EL (cell line): Measurements from ENCODE around the gene KRT15.
"Not testable (repeated sequence)": the region's sequence is repeated elsewhere in the genome, so short reads cannot be mapped to it uniquely, and the experiment has no call there.

Experiments
- DNase-seq: peaks from one replicate; pipeline ENCODE4 v3.0.0-alpha.2; 2016

The KRT15 gene

DNA sequence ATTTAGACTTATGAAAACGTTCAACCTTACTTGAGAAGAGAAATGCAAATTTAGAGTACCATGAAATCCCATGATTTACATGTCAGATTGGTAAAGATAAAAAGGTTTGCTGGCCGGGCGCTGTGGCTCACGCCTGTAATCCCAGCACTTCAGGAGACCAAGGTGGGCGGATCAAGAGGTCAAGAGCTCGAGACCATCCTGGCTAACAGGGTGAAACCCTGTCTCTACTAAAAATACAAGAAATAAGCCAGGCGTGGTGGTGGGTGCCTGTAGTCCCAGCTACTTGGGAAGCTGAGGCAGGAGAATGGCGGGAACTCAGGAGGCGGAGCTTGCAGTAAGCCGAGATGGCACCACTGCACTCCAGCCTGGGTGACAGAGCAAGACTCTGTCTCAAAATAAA lies 24.1 kb upstream of the KRT15 start:
- DNase-seq = not testable (repeated sequence)

DNA sequence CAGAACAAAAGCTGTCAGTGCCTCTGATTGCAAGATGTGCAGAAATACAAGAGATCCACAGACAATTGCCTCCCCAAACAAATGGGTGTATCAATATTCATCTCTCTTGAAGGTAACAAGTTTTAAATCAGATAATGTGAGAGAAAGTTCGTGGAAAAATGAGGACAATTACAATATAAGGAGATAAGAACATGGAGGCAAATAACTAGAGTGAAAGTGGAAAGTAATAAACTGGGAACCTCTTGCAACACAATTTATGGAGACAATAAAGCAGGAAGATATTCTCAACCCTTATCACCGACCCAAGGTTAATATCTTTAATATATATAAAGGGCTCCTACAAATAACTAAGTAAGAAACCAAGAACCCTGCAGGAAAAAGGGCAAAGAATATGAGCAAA lies 23.7 kb upstream of the KRT15 start:
- no peak for DNase-seq

DNA sequence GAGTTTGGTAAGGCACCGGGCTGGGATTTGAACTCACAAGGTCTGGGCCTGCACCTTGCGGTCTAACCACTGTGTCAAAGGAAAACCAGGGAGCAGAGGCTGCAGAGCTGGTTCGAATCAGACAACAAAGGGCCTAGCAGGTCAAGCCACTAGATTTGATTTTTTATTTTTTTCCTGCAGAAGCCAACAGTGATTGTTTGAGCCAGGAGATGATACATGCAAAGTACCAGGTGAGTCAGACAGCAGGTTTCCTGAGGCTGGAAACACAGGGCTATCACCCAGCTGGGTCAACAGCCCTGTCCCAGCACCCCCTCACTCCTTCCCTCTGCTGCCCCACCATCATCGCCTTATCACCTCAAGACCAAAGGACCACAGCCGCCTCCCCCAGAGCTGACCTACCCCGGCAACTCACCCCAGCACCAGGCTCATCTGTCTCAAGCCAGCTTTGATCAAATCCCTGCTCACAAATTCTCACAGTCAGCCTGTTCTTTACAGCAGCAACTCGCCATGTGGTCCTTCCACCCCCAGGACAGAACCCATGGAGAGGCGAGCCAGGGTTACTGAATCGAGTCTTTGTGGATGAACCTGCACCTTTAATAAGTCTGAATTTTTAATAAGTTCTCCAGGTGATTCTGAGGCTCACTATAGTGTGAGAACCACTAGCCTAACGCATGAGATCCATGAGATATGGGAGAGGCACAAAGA lies 22.4 kb upstream of the KRT15 start:
- DNase-seq = no peak

DNA sequence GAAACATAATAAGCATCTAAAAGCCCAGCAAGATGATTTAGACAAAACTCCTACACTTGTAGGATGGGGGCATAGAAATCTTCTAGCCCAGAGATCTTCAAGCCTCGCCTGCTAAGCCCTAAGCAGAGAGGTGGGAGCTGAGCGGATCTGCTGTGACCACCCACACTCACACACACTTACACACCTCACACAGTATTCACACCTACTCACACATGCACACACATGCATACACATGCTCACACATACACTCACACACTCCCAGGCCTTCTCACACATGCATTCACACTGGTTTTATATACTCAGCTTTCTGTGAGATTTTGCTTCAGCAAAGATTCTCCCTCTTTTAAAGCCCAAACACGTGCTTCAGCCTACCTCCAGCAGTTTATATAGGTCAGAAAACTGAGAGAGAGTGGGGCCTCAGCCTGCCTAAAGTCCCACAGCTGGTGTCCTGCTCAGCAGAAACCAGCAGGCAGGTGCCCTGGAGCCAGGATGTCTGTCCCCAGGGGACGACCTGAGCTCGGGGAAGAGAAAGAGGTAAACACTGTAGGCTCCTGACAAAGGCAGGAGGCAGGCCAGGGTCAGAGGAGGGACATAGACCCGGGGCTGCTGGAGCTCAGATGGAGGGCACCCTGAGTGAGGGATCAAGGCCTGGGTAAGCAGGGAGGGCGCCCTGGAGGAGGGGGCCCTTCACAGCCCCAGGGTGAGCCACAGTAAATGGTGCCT lies 21.4 kb upstream of the KRT15 start:
- DNase-seq = no peak

DNA sequence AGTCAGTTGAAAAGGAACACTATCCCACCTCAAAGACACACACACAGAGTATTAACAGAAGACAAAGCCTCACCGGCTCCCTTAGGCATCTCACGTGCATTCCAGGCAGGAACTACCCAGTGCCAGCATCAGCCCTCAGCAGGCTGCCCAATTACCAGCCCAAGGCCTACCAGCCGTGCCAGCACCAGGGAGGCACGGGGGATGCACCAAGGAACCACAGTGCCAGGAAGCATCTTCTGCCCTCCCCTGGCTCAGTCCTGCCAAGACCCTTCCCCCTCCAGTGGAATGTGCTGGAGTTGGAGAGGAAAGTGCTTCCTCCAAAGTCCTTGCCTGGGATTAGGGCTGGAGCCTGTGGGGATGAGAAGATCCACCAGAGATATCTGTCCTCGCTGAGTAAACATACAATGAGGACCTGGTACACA lies 20.4 kb upstream of the KRT15 start:
- no peak for DNase-seq

DNA sequence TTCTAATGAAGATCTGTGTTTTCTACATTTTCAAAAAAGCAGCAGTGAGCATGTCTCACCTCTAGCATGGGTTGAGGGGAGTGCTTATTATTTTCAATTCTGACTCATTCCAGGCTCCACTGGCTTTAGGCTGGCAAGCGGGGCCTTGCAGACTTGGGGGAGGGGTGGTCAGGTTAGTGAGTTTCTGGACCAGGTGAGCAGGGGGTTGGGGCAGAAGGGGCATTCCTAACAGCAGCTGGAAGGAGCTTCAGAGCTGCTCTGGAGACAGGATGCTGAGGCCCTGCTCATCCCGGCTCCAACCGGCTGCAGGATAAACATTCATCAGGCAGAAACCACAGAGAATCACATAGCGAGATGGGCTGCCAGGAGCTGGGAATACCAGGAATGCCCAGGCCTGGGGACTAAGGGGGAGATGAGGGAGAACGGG lies 19.9 kb upstream of the KRT15 start:
- DNase-seq = peak; percentile 70

DNA sequence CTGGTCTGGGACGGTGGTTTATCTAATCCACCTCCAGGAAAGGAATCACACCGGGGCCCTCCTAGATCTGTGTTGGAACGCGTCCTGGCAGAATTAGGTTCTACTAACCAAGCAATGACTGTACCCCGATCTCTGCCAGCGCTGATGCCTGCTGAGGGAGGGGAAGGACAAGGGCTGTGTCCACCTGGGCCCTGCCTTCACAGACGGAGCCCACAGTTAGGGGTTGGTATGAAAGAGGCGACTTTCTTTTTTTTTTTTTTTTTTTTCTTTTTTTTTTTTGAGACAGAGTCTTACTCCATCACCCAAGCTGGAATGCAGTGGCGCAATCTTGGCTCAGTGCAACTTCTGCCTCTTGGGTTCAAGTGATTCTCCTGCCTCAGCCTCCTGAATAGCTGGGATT lies 19.3 kb upstream of the KRT15 start:
- DNase-seq = peak; percentile 41

DNA sequence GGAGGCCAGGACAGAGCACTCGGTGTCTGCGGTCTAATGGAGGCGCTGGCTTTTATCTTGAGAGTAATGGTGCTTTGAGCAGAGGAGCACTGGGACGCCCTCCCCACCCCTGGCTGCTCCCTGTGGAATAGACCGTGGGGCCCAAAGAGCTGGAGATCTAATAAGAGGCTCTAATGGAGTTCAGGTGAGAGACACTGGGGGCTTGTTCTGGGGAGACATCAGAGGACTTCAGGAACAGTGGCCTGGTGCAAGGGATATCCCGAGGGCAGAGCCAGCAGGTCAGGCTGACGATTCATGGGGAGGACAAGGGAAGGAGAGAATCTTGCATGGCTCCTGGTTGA lies 18.9 kb upstream of the KRT15 start:
- no peak for DNase-seq

DNA sequence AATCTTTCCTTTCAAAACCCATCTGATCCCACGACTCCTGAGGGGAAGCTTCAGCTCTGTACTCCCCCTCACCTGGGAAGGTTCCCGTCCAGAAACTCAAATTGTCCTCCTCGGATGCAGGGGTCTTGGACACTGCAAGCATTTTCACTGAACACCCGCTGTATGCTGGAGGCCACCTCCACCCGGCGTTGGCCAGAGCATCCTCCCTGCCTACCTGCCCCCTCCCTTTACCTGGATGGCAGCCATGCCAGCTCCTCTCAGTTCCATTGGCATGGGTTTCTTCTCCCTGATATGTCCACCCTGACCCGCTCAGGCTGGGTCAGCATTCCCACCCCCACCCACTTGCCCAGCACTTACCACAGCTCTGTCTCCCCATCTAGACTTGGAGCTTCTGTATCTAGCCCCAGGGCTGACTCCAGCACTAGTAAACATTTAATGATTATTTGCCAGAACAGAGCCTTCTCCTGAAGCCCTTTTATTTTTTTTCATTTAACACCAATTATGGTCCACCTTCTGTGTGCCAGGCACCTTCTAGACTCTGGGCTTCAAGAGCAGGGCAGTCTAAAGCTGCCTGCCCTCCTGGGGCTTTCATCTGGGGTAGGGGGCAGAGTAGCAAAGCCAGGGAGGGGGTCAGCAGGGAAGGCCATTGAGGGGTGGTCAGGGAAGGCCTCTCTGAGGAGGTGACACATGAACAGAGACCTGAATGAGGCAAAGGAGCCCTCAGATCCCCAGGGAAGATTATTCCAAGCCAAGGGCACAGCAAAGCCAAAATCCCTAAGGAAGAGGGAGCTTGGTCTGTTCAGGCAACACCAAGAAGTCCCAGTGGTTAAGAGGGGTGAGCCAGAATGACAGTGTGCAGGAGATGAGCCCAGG lies 18.3 kb upstream of the KRT15 start:
- DNase-seq = no peak

DNA sequence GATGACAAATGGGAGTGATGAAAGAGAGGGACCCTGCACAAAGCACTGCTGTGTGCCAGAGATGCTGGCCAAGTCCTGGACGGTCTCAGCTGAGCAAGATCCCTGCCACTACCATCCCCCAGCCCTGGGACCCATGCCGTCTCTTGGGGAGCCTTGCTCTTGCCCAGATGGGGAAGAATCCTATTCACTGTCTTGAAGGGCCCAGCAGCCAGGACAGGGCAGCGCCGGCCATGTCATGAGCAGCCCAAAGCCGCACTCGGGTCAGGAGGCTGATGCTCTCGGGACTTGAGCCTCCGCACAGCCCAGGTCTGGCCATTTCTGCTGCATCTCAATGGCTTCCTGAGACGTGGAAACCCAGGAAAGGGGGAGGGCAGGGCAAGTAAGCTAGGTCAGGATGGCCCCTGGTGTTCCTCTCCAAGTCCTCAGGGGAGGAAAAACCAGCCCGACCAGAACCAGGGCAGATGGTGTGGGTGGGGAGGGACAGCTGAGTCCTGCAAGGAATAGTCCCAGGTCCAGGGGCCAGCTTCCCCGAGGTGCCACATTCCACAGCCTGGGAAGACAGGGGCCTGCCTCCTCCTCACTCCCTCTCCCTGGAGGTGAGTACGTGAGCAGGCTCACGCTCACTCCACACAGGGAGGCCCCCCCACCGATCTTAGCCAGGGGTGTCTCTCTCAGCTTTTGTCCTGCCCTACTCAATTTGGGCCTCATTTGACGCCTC lies 17.2 kb upstream of the KRT15 start:
- no peak for DNase-seq

DNA sequence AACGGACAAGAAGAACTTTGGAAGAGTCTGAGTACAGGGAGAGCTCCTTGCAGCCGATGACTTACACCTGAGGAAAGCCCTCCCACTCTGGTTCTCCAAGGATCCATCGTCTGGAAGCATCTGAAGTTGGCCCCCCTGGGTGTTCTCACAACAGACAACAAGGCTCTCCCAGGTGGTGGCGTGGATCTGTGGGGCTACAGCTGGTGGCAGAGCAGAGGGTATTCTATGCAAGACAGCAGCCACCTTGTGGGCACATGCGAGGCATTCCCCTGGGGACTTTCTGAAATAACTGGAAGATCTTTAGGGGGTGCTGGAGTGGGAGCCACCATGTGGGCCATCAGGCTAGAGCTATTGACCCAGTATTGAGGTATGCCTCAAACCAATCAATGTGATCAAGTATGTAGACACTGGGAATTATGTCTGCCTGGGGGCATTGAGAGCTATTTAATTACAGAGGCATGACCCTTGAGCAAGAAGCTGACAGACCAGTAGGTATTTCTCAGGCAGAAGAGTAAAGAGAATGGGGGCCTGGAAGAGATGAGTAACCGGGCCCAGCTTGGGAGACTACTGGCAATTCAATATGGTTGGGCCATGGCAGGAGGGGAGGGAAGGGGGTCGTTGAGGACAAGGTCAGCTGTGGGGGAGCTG lies 16.3 kb upstream of the KRT15 start:
- DNase-seq = no peak

DNA sequence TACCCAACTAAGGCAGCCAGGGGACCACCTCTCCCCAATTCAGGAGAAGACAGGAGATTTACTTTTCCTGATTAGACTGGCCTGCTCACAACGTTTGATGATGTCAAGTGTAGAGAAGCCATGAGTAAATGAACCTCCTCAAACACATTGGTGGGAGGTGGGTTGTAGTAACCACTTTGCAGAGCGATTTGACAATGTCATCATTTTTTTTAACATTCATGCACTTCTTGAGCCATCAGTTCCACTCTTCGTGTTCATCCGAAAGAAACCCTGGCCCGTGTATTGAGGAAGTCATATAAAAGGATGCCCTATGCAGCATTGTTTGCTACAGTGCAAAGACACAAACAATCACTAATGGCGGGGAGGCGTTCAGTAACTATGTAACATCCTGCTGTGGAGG lies 14.9 kb upstream of the KRT15 start:
- DNase-seq = no peak

DNA sequence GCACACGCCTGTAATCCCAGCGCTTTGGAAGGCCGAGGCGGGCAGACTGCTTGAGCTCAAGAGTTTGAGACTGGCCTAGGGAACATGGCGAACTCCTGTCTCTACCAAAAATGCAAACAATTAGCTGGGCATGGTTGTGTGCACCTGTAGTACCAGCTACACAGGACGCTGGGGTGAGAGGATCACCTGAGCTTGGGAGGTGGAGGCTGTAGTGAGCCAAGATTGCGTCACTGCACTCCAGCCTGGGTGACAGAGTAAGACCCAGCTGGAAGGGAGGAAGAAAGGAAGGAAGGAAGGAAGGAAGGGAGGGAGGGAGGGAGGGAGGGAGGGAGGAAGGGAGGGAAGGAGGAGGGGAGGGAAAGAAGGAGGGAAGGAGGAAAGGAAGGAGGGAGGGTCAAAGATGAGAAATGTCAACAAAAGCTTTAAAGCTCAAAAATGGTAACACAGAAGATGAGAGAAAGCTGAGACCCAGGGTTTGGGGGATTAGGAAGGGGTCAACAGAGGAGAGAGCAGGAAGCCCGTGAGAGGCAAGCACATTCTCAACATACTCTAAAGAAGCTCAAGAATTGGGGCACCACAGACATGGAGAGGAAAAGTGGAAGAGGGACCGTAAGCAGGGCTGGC lies 14.4 kb upstream of the KRT15 start:
- DNase-seq = no peak

DNA sequence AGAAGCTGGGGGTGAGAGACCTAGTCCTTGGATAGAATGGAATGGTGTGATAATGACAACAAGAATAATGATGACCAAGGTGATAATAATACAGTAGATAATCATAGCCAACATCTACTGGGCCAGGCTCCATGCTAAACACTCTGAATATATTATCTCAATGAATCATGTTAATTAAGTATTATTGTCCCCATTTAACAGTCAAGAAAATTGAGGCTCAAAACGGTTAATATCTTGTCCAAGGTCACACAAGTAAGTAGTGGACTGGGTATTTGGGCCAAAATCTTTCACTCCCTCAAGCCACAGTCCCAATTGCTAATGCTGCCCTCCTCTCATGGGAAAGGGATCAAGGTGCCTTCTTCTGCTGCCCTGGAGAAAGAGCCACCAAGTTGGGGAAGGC lies 13.3 kb upstream of the KRT15 start:
- DNase-seq = no peak

DNA sequence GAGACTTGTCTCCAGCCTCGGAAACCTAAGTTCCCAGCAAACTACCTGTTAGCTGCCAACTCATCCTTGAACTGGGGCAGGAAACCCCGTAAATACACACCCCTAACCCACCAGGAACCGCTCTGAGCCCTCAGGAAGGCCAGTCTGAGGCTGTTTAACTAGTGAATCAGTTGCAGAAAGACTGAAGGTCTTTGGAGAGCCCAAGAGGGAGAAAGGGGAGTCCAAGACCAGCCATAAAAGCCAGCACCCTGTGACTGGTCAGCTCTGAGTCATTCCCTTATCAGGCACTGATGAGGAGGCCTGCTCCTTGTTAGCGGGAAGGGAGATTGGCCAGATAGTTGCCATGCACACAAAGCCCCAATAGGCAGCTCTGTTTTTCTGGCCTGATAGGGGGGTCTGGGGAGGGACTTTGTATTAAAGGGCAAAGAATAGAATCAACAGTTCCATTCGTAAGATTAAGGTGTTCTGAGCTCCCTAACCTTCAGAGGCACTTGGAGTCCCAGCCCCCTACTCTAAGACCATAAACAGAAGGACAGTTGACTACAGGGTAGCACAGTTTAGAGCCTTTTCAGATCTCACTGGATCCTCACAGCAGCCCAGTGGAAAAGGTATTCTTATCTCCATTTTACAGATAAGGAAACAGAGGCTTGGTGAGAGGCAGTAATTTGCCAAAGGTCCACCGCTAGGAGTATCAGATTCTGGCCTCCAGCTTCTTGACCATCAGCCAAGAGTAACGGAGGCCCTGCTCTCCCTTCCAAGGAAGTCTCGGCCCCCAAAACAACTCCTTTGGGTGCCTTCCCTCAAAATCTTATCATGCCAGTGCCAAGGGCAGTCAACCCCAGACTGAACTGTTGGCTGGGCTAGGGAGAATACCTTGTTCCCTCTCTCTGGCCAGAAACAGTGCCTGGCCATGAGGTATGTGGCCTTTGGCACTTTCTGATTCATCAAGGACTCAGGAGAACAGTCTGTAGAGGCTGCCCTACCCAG lies 11.7 kb upstream of the KRT15 start:
- DNase-seq = peak; percentile 97

DNA sequence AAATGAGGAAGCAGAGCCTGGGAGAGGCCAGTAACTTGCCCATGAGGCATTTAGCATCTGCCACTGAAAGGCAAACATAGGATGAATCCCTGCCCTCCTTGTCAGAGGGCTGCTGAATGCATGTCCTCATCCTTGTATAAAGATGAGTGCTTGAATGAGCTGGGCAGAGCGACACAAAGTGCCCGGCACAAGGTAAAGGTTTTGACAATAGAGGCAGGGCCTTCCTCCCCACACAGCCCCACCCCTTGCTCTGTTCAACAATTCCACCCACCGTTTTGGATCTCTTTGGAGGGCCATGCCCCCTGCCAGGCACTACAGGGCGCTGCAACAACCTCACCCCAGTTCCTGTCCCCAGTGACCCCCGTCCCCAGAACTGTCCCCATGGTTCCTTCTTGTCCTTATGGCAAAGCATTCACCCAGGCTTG lies 10.8 kb upstream of the KRT15 start:
- no peak for DNase-seq

DNA sequence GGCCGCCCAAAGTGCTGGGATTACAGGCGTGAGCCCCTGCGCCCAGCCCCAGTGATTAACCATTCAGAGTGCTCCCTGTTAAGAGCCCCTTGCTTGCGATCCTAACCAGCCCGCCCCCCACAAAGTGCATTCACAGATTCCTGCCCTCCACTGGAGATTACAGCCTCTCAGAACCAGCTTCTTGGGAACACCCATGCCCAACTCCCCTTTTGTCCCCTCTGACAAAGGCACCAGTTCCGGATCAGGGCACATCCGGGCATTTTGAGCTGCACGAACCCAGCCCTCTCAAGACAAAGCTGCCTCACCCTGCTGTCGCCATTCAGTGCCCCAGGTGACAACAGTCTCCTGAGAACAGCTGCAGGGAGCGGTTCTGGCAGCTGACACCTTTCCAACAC lies 10.3 kb upstream of the KRT15 start:
- DNase-seq = no peak

DNA sequence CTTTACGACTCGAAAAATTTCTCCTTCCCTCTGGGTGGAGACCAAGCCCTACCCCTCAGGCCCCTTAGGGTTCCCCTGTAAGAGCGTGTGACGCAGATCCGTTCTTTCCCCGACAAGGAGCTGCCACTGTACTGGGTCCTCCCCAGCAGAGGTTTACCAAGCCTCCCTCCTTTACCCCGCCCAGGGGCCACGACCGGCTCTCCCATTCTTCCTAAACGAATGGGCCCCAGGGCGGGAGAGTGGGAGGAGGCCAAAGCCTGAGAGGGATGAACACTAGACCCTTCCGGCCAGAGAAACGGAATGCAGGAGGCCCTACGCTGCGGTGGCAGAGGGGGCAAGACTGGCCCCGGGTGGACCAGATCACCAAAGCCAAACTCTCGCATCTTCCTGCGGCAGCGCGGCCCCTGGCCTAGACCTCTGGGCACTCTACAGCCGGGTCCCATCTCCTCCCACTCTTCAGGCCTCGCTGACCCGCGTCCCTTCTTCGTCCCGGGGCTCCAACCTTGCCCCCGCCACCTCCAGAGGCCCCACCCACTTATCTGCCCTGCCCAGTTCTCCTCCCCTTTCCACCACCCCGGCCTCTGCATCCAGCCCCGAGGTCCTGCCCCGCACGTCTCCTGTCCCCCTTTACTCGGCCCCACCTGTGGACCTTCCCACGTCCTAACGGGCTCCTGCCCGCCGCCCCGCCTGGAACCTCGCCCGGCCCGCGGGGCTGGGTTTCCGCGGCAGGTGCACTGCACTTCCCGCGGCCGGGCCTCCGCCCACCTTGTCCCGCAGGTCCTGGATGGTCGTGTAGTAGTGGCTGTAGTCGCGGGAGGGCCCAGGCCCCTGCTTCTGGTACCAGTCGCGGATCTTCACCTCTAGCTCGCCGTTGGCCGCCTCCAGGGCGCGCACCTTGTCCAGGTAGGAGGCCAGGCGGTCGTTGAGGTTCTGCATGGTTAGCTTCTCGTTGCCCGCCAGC lies 8.7 kb upstream of the KRT15 start:
- peak; percentile 33 for DNase-seq

DNA sequence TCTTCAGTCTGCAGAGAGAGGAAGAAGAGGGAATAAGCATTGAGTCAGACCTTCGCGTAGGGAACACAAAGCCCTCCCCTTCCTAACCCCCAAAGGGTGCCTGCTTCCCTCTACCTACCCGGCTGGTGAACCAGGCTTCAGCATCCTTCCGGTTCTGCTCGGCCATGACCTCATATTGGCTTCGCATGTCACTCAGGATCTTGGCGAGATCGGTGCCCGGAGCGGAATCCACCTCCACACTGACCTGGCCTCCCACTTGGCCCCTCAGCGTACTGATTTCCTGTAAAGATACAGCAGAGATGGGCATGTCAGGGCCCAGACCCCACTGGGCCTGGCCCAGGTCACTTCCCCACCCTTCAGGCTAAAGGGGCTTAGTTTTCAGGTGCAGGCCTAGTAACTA lies 5.6 kb upstream of the KRT15 start:
- DNase-seq = no peak

DNA sequence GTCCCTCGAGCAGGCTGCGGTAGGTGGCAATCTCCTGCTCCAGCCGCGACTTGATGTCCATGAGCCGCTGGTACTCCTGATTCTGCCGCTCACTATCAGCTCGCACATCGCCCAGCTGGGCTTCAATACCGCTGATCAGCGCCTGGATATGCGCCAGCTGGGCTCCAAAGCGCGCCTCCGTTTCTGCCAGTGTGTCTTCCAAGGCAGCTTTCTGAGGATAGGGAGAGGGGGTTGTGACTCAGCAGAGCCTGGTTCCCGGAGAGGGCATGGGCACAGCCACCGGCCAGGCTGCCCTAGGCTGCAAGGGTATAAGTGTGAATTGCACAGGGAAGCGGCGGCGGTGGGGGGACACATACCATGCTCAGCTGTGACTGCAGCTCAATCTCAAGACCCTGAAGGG lies 5.1 kb upstream of the KRT15 start:
- DNase-seq = no peak
